Measurements from ENCODE around the gene NRXN2.
"Not testable (repeated sequence)": the region's sequence is repeated elsewhere in the genome, so short reads cannot be mapped to it uniquely, and the experiment has no call there.

The NRXN2 gene

GRCh38 chr11:64719406-64719805, 3.6 kb downstream of the NRXN2 start:
- DNase-seq, result no peak

GRCh38 chr11:64718780-64719124, 4.2 kb downstream of the NRXN2 start:
- no peak for DNase-seq

- DNase-seq, result no peak
Observed at GRCh38 chr11:64718084-64718779, 4.8 kb downstream of the NRXN2 start.

GRCh38 chr11:64717268-64717578, 5.8 kb downstream of the NRXN2 start:
- no peak for DNase-seq

- DNase-seq, result no peak
Observed at GRCh38 chr11:64716473-64717267, 6.3 kb downstream of the NRXN2 start.

- no peak for DNase-seq
Observed at GRCh38 chr11:64715756-64716472, 7.1 kb downstream of the NRXN2 start.

GRCh38 chr11:64715110-64715509, 7.9 kb downstream of the NRXN2 start:
- no peak for DNase-seq

GRCh38 chr11:64714666-64715065, 8.3 kb downstream of the NRXN2 start:
- DNase-seq, result no peak

- no peak for DNase-seq
Observed at GRCh38 chr11:64713781-64714363, 9.1 kb downstream of the NRXN2 start.

GRCh38 chr11:64713016-64713707, 9.8 kb downstream of the NRXN2 start:
- no peak for DNase-seq

GRCh38 chr11:64712430-64713015, 10.5 kb downstream of the NRXN2 start:
- no peak for DNase-seq

GRCh38 chr11:64711956-64712362, 11.0 kb downstream of the NRXN2 start:
- no peak for DNase-seq

GRCh38 chr11:64711138-64711955, 11.7 kb downstream of the NRXN2 start:
- DNase-seq, result no peak

- DNase-seq, result no peak
Observed at GRCh38 chr11:64710418-64711137, 12.4 kb downstream of the NRXN2 start.

GRCh38 chr11:64705501-64705900, 17.5 kb downstream of the NRXN2 start:
- no peak for DNase-seq

- DNase-seq, result no peak
Observed at GRCh38 chr11:64703048-64703447, 19.9 kb downstream of the NRXN2 start.

- DNase-seq, result not testable (repeated sequence)
Observed at GRCh38 chr11:64701956-64702355, 21.0 kb downstream of the NRXN2 start.

GRCh38 chr11:64698427-64698826, 24.6 kb downstream of the NRXN2 start:
- DNase-seq, result no peak

- no peak for DNase-seq
Observed at GRCh38 chr11:64697663-64698375, 25.2 kb downstream of the NRXN2 start.

- DNase-seq, result no peak
Observed at GRCh38 chr11:64696045-64696444, 27.0 kb downstream of the NRXN2 start.

All from activated naive CD4-positive, alpha-beta T cell treated with Interleukin-2 at 50 U/mL for 16 hours (primary cell).